ENCODE measurements around the gene JCHAIN.
"Not testable (repeated sequence)": the region's sequence is repeated elsewhere in the genome, so short reads cannot be mapped to it uniquely, and the experiment has no call there.

JCHAIN gene

DNA sequence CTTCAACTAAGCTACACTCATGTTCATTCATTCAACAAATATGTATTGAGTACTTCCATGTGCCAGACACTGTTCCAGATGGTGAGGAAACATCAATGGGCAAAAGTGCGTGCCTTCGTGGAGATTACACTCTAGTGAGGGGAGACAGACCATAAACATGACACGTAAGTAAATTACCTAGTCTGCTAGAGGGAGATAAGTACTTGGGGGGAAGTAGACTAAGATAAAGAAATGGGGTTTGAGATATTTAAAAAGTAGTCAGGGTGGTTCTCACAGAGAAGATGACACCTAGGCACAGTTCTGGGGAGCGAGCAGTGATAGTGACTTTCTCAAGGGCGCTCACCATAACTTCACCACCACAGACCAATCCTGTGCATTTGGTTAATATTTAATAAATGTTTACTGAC is 11.7 kb downstream of the JCHAIN start:
- H3K4me3 ChIP-seq (ENCODE audit: low read depth, low read length): no peak overlapping the region
- no peak for TF ChIP-seq CTCF (IDR thresholded peaks at IDR 0.05; ENCODE audit: insufficient read depth, low read length, missing control alignments)
- ChIA-PET CTCF (interaction anchor here (1.0 kb wide), 1 partner anchor 33 kb away, joined by 3 read pairs; no protein-coding TSS in a partner anchor), POLR2A (no interaction called here)
- no peak for DNase-seq (ENCODE audit: low read depth, low spot score)

DNA sequence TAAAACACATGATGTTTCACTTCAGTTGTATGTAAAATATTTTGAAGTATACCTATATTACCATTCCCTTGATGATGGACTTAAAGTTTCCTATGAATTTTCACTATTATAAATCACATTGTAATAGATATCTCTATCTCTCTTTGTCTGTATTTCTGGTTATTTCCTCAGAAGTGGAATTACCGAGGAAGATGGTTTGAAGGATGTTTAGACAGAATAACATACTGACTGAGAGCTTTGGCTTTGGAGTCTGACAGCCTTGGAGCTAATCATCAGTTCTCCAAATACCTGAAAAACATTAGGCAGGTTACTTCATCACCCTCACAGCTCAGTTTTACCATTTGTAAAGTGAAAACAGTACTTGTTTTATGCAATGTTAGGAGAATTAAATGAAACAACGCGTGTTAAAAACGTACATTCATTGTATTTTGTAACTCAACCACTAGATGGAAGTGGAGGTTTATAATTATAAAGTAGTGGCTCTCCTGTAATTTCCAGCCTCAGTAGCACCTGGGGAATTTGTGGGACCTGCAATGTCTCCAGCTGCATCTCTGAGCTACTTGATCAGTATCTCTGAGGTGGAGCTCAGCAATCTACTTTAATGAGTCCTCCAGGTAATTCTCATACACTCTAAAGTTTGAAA is 14.3 kb downstream of the JCHAIN start:
- peak; percentile 14 for TF ChIP-seq CTCF (IDR thresholded peaks at IDR 0.05; ENCODE audit: insufficient read depth, low read length, missing control alignments)
- ChIA-PET POLR2A (no interaction called here), CTCF (interaction anchor here (0.6 to 2.1 kb wide), 54 partner anchors 9 to 1061 kb away, joined by 3 to 34 read pairs (median 4); partner anchors contain the start of genes ENAM, GRSF1, JCHAIN and UTP3)
- H3K4me3 ChIP-seq (ENCODE audit: low read depth, low read length): no peak overlapping the region
- no peak for DNase-seq (ENCODE audit: low read depth, low spot score)

DNA sequence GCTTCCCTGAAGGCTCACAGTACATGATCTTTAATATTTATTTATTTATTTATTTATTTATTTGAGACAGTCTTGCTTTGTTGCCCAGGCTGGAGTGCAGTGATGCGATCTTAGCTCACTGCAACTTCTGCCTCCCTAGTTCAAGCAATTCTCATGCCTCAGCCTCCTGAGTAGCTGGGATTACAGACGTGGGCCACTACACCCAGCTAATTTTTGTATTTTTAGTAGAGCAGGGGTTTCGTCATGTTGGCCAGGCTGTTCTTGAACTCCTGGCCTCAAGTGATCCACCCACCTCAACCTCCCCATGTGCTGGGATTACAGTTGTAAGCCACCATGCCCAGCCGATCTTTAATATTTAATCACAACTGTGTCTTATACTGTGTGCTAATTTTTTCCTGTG is 15.6 kb downstream of the JCHAIN start:
- POLR2A ChIA-PET; H3K4me3 ChIP-seq (ENCODE audit: low read depth, low read length); DNase-seq (ENCODE audit: low read depth, low spot score): not testable (repeated sequence)
- CTCF ChIA-PET: interaction anchor here (1.0 to 2.1 kb wide), 4 partner anchors 9 to 536 kb away, joined by 3 to 24 read pairs (median 4); partner anchors contain the start of gene UTP3

- POLR2A ChIA-PET: no interaction called here
- CTCF ChIA-PET: interaction anchor here (1.3 kb wide), 1 partner anchor 12 kb away, joined by 4 read pairs; no protein-coding TSS in a partner anchor
These were observed 26.1 kb downstream of the JCHAIN start for GRCh38 chr4:70640192-70640591.

GRCh38 chr4:70637239-70637913 is 28.9 kb downstream of the JCHAIN start:
- H3K4me3 ChIP-seq (ENCODE audit: low read depth, low read length): no peak overlapping the region
- CTCF ChIA-PET: interaction anchor here (0.9 to 2.9 kb wide), 3 partner anchors 9 to 51 kb away, joined by 5 to 11 read pairs (median 5); partner anchors contain the start of genes ENAM and UTP3
- no peak for DNase-seq (ENCODE audit: low read depth, low spot score)
- POLR2A ChIA-PET: no interaction called here
- no peak for TF ChIP-seq CTCF (IDR thresholded peaks at IDR 0.05; ENCODE audit: insufficient read depth, low read length, missing control alignments)

More at GRCh38 chr4:70640192-70640591, 26.1 kb downstream of the JCHAIN start:
- no peak for TF ChIP-seq CTCF (IDR thresholded peaks at IDR 0.05; ENCODE audit: insufficient read depth, low read length, missing control alignments)
- no peak for DNase-seq (ENCODE audit: low read depth, low spot score)
- H3K4me3 ChIP-seq (ENCODE audit: low read depth, low read length): no peak overlapping the region

GRCh38 chr4:70634482-70634881 is 31.8 kb downstream of the JCHAIN start:
- ChIA-PET CTCF (no interaction called here), POLR2A (no interaction called here)
- no peak for DNase-seq (ENCODE audit: low read depth, low spot score)
- no peak overlapping the region for H3K4me3 ChIP-seq (ENCODE audit: low read depth, low read length)
- no peak for TF ChIP-seq CTCF (IDR thresholded peaks at IDR 0.05; ENCODE audit: insufficient read depth, low read length, missing control alignments)
